ENCODE results near the gene SLC2A1.

The SLC2A1 gene

GRCh38 chr1:42940851-42941639 lies 17.6 kb downstream of the SLC2A1 start:
- DNase-seq = no peak

GRCh38 chr1:42938645-42939615 lies 19.7 kb downstream of the SLC2A1 start:
- no peak for DNase-seq

GRCh38 chr1:42937836-42938644 lies 20.6 kb downstream of the SLC2A1 start:
- no peak for DNase-seq

- DNase-seq = no peak
Measured at GRCh38 chr1:42937141-42937696, 21.4 kb downstream of the SLC2A1 start.

- DNase-seq = no peak
Measured at GRCh38 chr1:42936309-42937078, 22.2 kb downstream of the SLC2A1 start.

GRCh38 chr1:42935971-42936308 lies 22.7 kb downstream of the SLC2A1 start:
- no peak for DNase-seq

- no peak for DNase-seq
Measured at GRCh38 chr1:42935313-42935895, 23.3 kb downstream of the SLC2A1 start.

GRCh38 chr1:42934541-42935312 lies 23.9 kb downstream of the SLC2A1 start:
- DNase-seq = no peak

- DNase-seq = peak; percentile 2
Measured at GRCh38 chr1:42933610-42934491, 24.8 kb downstream of the SLC2A1 start.

GRCh38 chr1:42933060-42933586 lies 25.5 kb downstream of the SLC2A1 start:
- no peak for DNase-seq

- peak; percentile 2 for DNase-seq
Measured at GRCh38 chr1:42932442-42932941, 26.2 kb downstream of the SLC2A1 start.

- peak; percentile 14 for DNase-seq
Measured at GRCh38 chr1:42931911-42932422, 26.7 kb downstream of the SLC2A1 start.

GRCh38 chr1:42931108-42931539 lies 27.5 kb downstream of the SLC2A1 start:
- peak; percentile 69 for DNase-seq

GRCh38 chr1:42930178-42931107 lies 28.2 kb downstream of the SLC2A1 start:
- DNase-seq = peak; percentile 3

GRCh38 chr1:42929434-42930177 lies 29.1 kb downstream of the SLC2A1 start:
- no peak for DNase-seq

- DNase-seq = no peak
Measured at GRCh38 chr1:42928859-42929258, 29.8 kb downstream of the SLC2A1 start.

Measured in eye (tissue), 1 donor.